Measurements from ENCODE around the gene TPP1. TPM values are rescaled to one million over a fixed set of nuclear protein-coding genes. Genes with fewer than 3 reads are reported as not detected.
A peak's percentile ranks its signal among the peaks of the same experiment; 100 is the strongest.

TPP1 gene
- total RNA-seq, 1 experiment from 2014 or later = 61.7 TPM

DNA sequence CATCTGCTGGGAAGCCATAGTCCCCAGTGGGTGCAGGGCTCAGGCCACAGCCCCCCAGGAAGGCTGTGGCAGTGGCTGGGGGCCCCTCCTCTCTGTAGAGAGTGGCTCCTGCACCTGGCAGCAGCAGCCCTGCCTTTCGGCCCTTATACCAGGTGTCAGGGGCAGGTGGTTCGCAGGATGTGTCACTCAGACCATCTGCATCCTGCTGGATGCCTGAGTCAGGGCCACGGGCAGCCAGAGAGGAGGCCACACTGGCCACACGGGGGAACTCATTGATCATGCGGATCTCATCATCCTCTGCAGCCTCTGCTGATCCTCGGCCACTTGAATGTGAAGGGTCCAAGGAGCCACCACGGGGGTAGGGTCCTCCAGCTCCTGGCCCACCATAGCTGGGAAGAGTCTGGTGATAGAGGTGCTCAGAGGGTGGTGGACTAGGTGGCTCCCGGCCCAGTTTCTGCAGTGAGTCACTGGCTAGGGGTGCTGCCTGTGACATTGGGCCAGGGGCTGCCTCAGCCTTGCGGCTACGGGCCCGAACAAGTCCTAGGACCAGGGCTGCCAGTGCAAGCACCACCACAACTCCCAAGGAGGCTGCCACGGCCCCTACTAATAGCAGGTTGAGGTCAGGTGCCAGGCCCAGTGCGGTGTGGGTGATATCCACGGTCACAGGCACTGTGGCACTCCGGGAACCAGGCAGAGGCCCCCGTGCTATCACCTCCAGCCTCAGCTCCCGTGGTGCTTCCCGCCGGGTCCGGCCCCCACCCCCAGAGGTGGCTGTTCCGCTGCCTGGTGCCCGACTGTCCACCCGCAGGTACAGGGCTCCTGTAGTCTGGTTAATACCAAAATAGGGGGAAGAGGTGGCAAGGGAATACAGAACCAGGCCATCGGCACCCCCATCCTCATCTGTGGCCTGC is 3.3 kb upstream of the TPP1 start:
- Histone ChIP-seq H3K4me3 (ENCODE audit: low read depth, low read length) (no peak overlapping the region), H3K36me3 (ENCODE audit: control insufficient read depth, insufficient read depth, low read length) (no peaks in the 10 kb centered on the region), H3K4me1 (no peaks in the 10 kb centered on the region), H3K27me3 (replicated peaks; ENCODE audit: control insufficient read depth, insufficient read depth, low read length) (no peaks in the 10 kb centered on the region), H3K9me3 (no peaks in the 10 kb centered on the region)
- Mint-ChIP-seq H3K27me3 (ENCODE audit: insufficient read depth, unreplicated experiment) (no peaks in the 10 kb centered on the region), H3K27ac (ENCODE audit: unreplicated experiment) (no peak overlapping the region), H3K9me3 (ENCODE audit: unreplicated experiment) (no peaks in the 10 kb centered on the region), H3K4me1 (ENCODE audit: low read depth, unreplicated experiment) (no peaks in the 10 kb centered on the region), H3K4me3 (ENCODE audit: unreplicated experiment) (no peak overlapping the region), H3K36me3 (ENCODE audit: insufficient read depth, unreplicated experiment) (peaks cover 5% of the 10 kb centered on the region)
- ChIA-PET POLR2A (no interaction called here), CTCF (no interaction called here)
- TF ChIP-seq CTCF (IDR thresholded peaks at IDR 0.05; ENCODE audit: insufficient read depth in 1 of 2, low read depth in 1 of 2, low read length in 1 of 2, severe bottlenecking in 1 of 2, unreplicated experiment in 1 of 2) = peak in 1 of 2 experiments; percentile 1
- BruUV-seq (replicated peaks) = no TSS peak
- intact Hi-C loops (cut with micrococcal nuclease; ENCODE audit: unreplicated experiment) = no loop called here
- no peak for DNase-seq

- H3K4me1 ChIP-seq = no peaks in the 10 kb centered on the region
- no peak overlapping the region for H3K27ac Mint-ChIP-seq (ENCODE audit: unreplicated experiment)
- no peaks in the 10 kb centered on the region for H3K27me3 Mint-ChIP-seq (ENCODE audit: insufficient read depth, unreplicated experiment)
- no peaks in the 10 kb centered on the region for H3K9me3 ChIP-seq
- no peaks in the 10 kb centered on the region for H3K36me3 ChIP-seq (ENCODE audit: control insufficient read depth, insufficient read depth, low read length)
- peaks cover 5% of the 10 kb centered on the region for H3K36me3 Mint-ChIP-seq (ENCODE audit: insufficient read depth, unreplicated experiment)
- no peak for DNase-seq
- no TSS peak for BruUV-seq (replicated peaks)
- POLR2A ChIA-PET = no interaction called here
- no peaks in the 10 kb centered on the region for H3K9me3 Mint-ChIP-seq (ENCODE audit: unreplicated experiment)
- CTCF ChIA-PET = interaction anchor here (0.9 kb wide), 1 partner anchor 242 kb away, joined by 3 read pairs; no protein-coding TSS in a partner anchor
- H3K4me3 ChIP-seq (ENCODE audit: low read depth, low read length) = no peak overlapping the region
- H3K4me3 Mint-ChIP-seq (ENCODE audit: unreplicated experiment) = no peak overlapping the region
- H3K27me3 ChIP-seq (replicated peaks; ENCODE audit: control insufficient read depth, insufficient read depth, low read length) = no peaks in the 10 kb centered on the region
- intact Hi-C loops (cut with micrococcal nuclease; ENCODE audit: unreplicated experiment) = no loop called here
- H3K4me1 Mint-ChIP-seq (ENCODE audit: low read depth, unreplicated experiment) = no peaks in the 10 kb centered on the region
- no peak for TF ChIP-seq CTCF (IDR thresholded peaks at IDR 0.05; ENCODE audit: insufficient read depth in 1 of 2, low read depth in 1 of 2, low read length in 1 of 2, severe bottlenecking in 1 of 2, unreplicated experiment in 1 of 2)
Observed at GRCh38 chr11:6621711-6622211, 2.5 kb upstream of the TPP1 start.

- Histone ChIP-seq H3K27me3 (replicated peaks; ENCODE audit: control insufficient read depth, insufficient read depth, low read length) (no peaks in the 10 kb centered on the region), H3K9me3 (no peaks in the 10 kb centered on the region), H3K36me3 (ENCODE audit: control insufficient read depth, insufficient read depth, low read length) (no peaks in the 10 kb centered on the region), H3K4me3 (ENCODE audit: low read depth, low read length) (no peak overlapping the region), H3K4me1 (no peaks in the 10 kb centered on the region)
- Mint-ChIP-seq H3K36me3 (ENCODE audit: insufficient read depth, unreplicated experiment) (no peaks in the 10 kb centered on the region), H3K4me1 (ENCODE audit: low read depth, unreplicated experiment) (no peaks in the 10 kb centered on the region), H3K4me3 (ENCODE audit: unreplicated experiment) (no peak overlapping the region), H3K9me3 (ENCODE audit: unreplicated experiment) (no peaks in the 10 kb centered on the region), H3K27ac (ENCODE audit: unreplicated experiment) (no peak overlapping the region), H3K27me3 (ENCODE audit: insufficient read depth, unreplicated experiment) (no peaks in the 10 kb centered on the region)
- no peak for DNase-seq
- no TSS peak for BruUV-seq (replicated peaks)
- ChIA-PET CTCF (no interaction called here), POLR2A (no interaction called here)
- intact Hi-C loops (cut with micrococcal nuclease; ENCODE audit: unreplicated experiment) = no loop called here
- TF ChIP-seq CTCF (IDR thresholded peaks at IDR 0.05; ENCODE audit: insufficient read depth in 1 of 2, low read depth in 1 of 2, low read length in 1 of 2, severe bottlenecking in 1 of 2, unreplicated experiment in 1 of 2) = no peak
Observed at GRCh38 chr11:6620636-6621035, 1.4 kb upstream of the TPP1 start.
